CD14-positive monocyte (primary cell): ENCODE data around the gene URB1. TPM values are rescaled to one million over a fixed set of nuclear protein-coding genes. Genes with fewer than 3 reads are reported as not detected.

Experiments
- DNase-seq, 3 donors: peaks; one replicate each; pipeline ENCODE4 v3.0.0-alpha.2; 2011 to 2022
- H2AFZ ChIP-seq: 2 replicates; pipeline ENCODE4 v1.6.0; 2012; ENCODE audit warnings: mild to moderate bottlenecking, low read depth, low read length, inconsistent platforms; ENCODE audit not compliant: insufficient read depth, poor library complexity, severe bottlenecking
- H3K27ac ChIP-seq, 2 donors: 1 replicate in 1 of 2; 2 replicates in 1 of 2; pipeline ENCODE4 v1.5.1; 2012 to 2013; ENCODE audit warnings: low read length in 2 of 2, control low read depth in 1 of 2, inconsistent platforms in 1 of 2, low read depth in 1 of 2, mild to moderate bottlenecking in 1 of 2
- H3K27me3 ChIP-seq, 2 donors: one replicate each; pipeline versions ENCODE4 v1.6.0 to v1.6.1; 2011 to 2013; ENCODE audit warnings: low read length in 2 of 2; ENCODE audit not compliant: control insufficient read depth in 2 of 2, insufficient read depth in 2 of 2
- H3K36me3 ChIP-seq, 2 donors: replicated peaks in 1 of 2; 1 replicate in 1 of 2; 2 replicates in 1 of 2; pipeline versions ENCODE4 v1.5.1 to v1.6.1; 2012 to 2013; ENCODE audit warnings: low read length in 2 of 2, control low read depth in 1 of 2, inconsistent platforms in 1 of 2, mild to moderate bottlenecking in 1 of 2; ENCODE audit not compliant: insufficient read depth in 2 of 2, control insufficient read depth in 1 of 2
- H3K4me1 ChIP-seq, 2 donors: 1 replicate in 1 of 2; 2 replicates in 1 of 2; pipeline versions ENCODE4 v1.5.1 to v1.6.1; 2012 to 2013; ENCODE audit warnings: low read length in 2 of 2, control low read depth in 1 of 2, inconsistent platforms in 1 of 2, mild to moderate bottlenecking in 1 of 2, moderate library complexity in 1 of 2; ENCODE audit not compliant: insufficient read depth in 2 of 2, control insufficient read depth in 1 of 2
- H3K4me2 ChIP-seq: replicated peaks from 2 replicates; pipeline ENCODE3; 2012; ENCODE audit warnings: low read length, moderate library complexity, mild to moderate bottlenecking; ENCODE audit not compliant: poor library complexity, severe bottlenecking; ENCODE audit errors: extremely low read depth
- H3K4me3 ChIP-seq, 3 experiments: fragments of 200-600 bp in 1 of 3; sonication (generic) in 1 of 3; replicated peaks in 1 of 3; 1 replicate in 2 of 3; 2 replicates in 1 of 3; pipeline ENCODE4 v1.5.1; 2011 to 2013; ENCODE audit warnings: low read length in 3 of 3, mild to moderate bottlenecking in 3 of 3, control low read depth in 2 of 3, low read depth in 2 of 3, inconsistent platforms in 1 of 3, moderate library complexity in 1 of 3
- H3K79me2 ChIP-seq: 2 replicates; pipeline ENCODE4 v1.6.0; 2012; ENCODE audit warnings: mild to moderate bottlenecking, control low read depth, inconsistent platforms, low read length, moderate library complexity; ENCODE audit not compliant: insufficient read depth
- H3K9ac ChIP-seq: 2 replicates; pipeline ENCODE4 v1.6.0; 2017; ENCODE audit warnings: low read length, mild to moderate bottlenecking; ENCODE audit not compliant: insufficient read depth, poor library complexity, severe bottlenecking
- H3K9me3 ChIP-seq, 2 donors: replicated peaks in 1 of 2; 1 replicate in 1 of 2; 2 replicates in 1 of 2; pipeline versions ENCODE4 v1.5.1 to v1.6.1; 2012 to 2013; ENCODE audit warnings: low read length in 2 of 2, control low read depth in 1 of 2; ENCODE audit not compliant: control insufficient read depth in 1 of 2, insufficient read depth in 1 of 2
- H4K20me1 ChIP-seq: 2 replicates; pipeline ENCODE4 v1.6.0; 2012; ENCODE audit warnings: mild to moderate bottlenecking, low read length, control low read depth, moderate library complexity; ENCODE audit not compliant: insufficient read depth
- H3K27ac Mint-ChIP-seq, 7 donors: one replicate each; pipeline ENCODE4 v1.8.0; 2020; ENCODE audit warnings: mild to moderate bottlenecking in 7 of 7, mixed read lengths in 7 of 7, moderate library complexity in 6 of 7, inconsistent platforms in 2 of 7
- H3K27me3 Mint-ChIP-seq, 3 donors: one replicate each; pipeline ENCODE4 v1.8.0; 2021 to 2022; ENCODE audit warnings: low read depth in 3 of 3, mild to moderate bottlenecking in 3 of 3, mixed read lengths in 3 of 3, moderate library complexity in 3 of 3, inconsistent platforms in 1 of 3
- H3K36me3 Mint-ChIP-seq, 2 donors: one replicate each; pipeline ENCODE4 v1.8.0; 2020; ENCODE audit warnings: mixed read lengths in 2 of 2, inconsistent platforms in 1 of 2, mild to moderate bottlenecking in 1 of 2
- H3K4me1 Mint-ChIP-seq: one replicate; pipeline ENCODE4 v1.8.0; 2020; ENCODE audit warnings: mild to moderate bottlenecking, mixed read lengths
- H3K4me3 Mint-ChIP-seq, 2 donors: one replicate each; pipeline ENCODE4 v1.8.0; 2020; ENCODE audit warnings: mild to moderate bottlenecking in 2 of 2, mixed read lengths in 2 of 2, moderate library complexity in 1 of 2
- H3K9me3 Mint-ChIP-seq, 7 donors: one replicate each; pipeline ENCODE4 v1.8.0; 2020 to 2022; ENCODE audit warnings: mixed read lengths in 7 of 7, mild to moderate bottlenecking in 6 of 7, moderate library complexity in 6 of 7, inconsistent platforms in 2 of 7
- WGBS: methylation state at CpG from one replicate; pipeline ENCODE4 v1.1.5; 2013; ENCODE audit warnings: missing lambda C conversion rate; ENCODE audit not compliant: insufficient coverage; 5-methylcytosine and 5-hydroxymethylcytosine counted together
- intact Hi-C, 2 donors: fragments of 100-400 bp; cut with micrococcal nuclease; formaldehyde crosslinking; loops; one replicate each; pipeline versions ENCODE4 v1.15.0 to v1.15.1; 2023
- polyA plus RNA-seq, 3 donors: library from polyadenylated mRNA; depleted of rRNA in 1 of 3; unstranded in 2 of 3; stranded (reverse) in 1 of 3; fragments of 300-500 nt in 2 of 3; fragments of >200 nt in 1 of 3; fragmentation: Illumina TruSeq in 2 of 3; gene quantifications; 1 replicate in 2 of 3; 2 replicates in 1 of 3; pipeline ENCODE4 v1.2.3, GENCODE V29; 2012 to 2021
- TF ChIP-seq, protein P1 (sequence below): fragments of 200-600 bp; IDR thresholded peaks from one replicate; pipeline ENCODE4 v1.8.0; 2022; ENCODE audit warnings: antibody characterized with exemption, mild to moderate bottlenecking

The URB1 gene
- polyA plus RNA-seq, 3 donors, result 0.25 to 2.4 (median 0.47) TPM

- no peak within 1 kb of the TSS for H3K27ac ChIP-seq
- peaks cover 5% of the 10 kb centered on the region in 2 donors for H3K9me3 ChIP-seq
- H3K4me1 Mint-ChIP-seq, result no peaks in the 10 kb centered on the region
- no peaks in the 10 kb centered on the region for H3K79me2 ChIP-seq
- H3K4me3 ChIP-seq, result no peak within 1 kb of the TSS
- intact Hi-C loops, result no loop called here
- no peak within 1 kb of the TSS for H3K4me3 Mint-ChIP-seq
- no peaks in the 10 kb centered on the region for H3K36me3 ChIP-seq
- no peaks in the 10 kb centered on the region for H3K4me1 ChIP-seq
- no peak within 1 kb of the TSS for H3K4me2 ChIP-seq
- H3K9me3 Mint-ChIP-seq, result peaks cover 0 to 6% (median 2%) of the 10 kb centered on the region in 7 donors
- TF ChIP-seq, protein P1, sequence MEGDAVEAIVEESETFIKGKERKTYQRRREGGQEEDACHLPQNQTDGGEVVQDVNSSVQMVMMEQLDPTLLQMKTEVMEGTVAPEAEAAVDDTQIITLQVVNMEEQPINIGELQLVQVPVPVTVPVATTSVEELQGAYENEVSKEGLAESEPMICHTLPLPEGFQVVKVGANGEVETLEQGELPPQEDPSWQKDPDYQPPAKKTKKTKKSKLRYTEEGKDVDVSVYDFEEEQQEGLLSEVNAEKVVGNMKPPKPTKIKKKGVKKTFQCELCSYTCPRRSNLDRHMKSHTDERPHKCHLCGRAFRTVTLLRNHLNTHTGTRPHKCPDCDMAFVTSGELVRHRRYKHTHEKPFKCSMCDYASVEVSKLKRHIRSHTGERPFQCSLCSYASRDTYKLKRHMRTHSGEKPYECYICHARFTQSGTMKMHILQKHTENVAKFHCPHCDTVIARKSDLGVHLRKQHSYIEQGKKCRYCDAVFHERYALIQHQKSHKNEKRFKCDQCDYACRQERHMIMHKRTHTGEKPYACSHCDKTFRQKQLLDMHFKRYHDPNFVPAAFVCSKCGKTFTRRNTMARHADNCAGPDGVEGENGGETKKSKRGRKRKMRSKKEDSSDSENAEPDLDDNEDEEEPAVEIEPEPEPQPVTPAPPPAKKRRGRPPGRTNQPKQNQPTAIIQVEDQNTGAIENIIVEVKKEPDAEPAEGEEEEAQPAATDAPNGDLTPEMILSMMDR, result no peak
- DNase-seq, result no peak
- H2AFZ ChIP-seq, result no peak within 1 kb of the TSS
- H4K20me1 ChIP-seq, result no peaks in the 10 kb centered on the region
- peak within 1 kb of the TSS in 1 of 7 donors; percentile 41 for H3K27ac Mint-ChIP-seq
- 94% methylated on average over 8 of the region's 14 CpGs for WGBS
- H3K27me3 ChIP-seq, result no peaks in the 10 kb centered on the region
- H3K9ac ChIP-seq, result no peak within 1 kb of the TSS
- peaks cover 3 to 5% of the 10 kb centered on the region in 2 donors for H3K36me3 Mint-ChIP-seq
- peaks cover 0 to 2% (median 0%) of the 10 kb centered on the region in 3 donors for H3K27me3 Mint-ChIP-seq
These were observed 94.1 kb downstream of the URB1 start, which contains the start of gene MRAP for GRCh38 chr21:32298658-32299081. Gene MRAP (plus strand): TSS chr21:32298855. CDS start chr21:32298972, 117 bp downstream.

GRCh38 chr21:32298148-32298559, 94.7 kb downstream of the URB1 start:
- WGBS, result 81% methylated on average over 3 of the region's 6 CpGs
- H3K4me2 ChIP-seq, result no peak overlapping the region
- no peaks in the 10 kb centered on the region for H3K27me3 ChIP-seq
- H3K36me3 Mint-ChIP-seq, result peaks cover 3 to 5% of the 10 kb centered on the region in 2 donors
- no peaks in the 10 kb centered on the region for H4K20me1 ChIP-seq
- TF ChIP-seq, protein P1, result no peak
- no peaks in the 10 kb centered on the region for H3K4me1 ChIP-seq
- no peak overlapping the region for H3K4me3 ChIP-seq
- no peak overlapping the region for H3K9ac ChIP-seq
- no peak overlapping the region for H2AFZ ChIP-seq
- peak overlapping the region in 1 of 7 donors; percentile 41 for H3K27ac Mint-ChIP-seq
- no peaks in the 10 kb centered on the region for H3K79me2 ChIP-seq
- H3K27ac ChIP-seq, result no peak overlapping the region
- intact Hi-C loops, result no loop called here
- H3K4me3 Mint-ChIP-seq, result no peak overlapping the region
- no peak for DNase-seq
- H3K9me3 ChIP-seq, result peaks cover 5% of the 10 kb centered on the region in 2 donors
- H3K9me3 Mint-ChIP-seq, result peaks cover 0 to 6% (median 2%) of the 10 kb centered on the region in 7 donors
- no peaks in the 10 kb centered on the region for H3K36me3 ChIP-seq
- H3K27me3 Mint-ChIP-seq, result no peaks in the 10 kb centered on the region
- no peaks in the 10 kb centered on the region for H3K4me1 Mint-ChIP-seq
